KMS-11 (cell line): ENCODE data around the gene TRAK1.

Experiments used
- H2AFZ ChIP-seq: fragments of 200-600 bp; sonication (generic); 2 replicates; pipeline ENCODE4 v1.6.1; 2016; ENCODE audit warnings: antibody characterized with exemption, mixed run types, low read depth
- H3K27ac ChIP-seq: fragments of 200-600 bp; sonication (generic); 2 replicates; pipeline ENCODE4 v1.6.1; 2016; ENCODE audit warnings: mild to moderate bottlenecking, mixed run types
- H3K27me3 ChIP-seq: fragments of 200-600 bp; sonication (generic); 2 replicates; pipeline ENCODE4 v1.6.1; 2017; ENCODE audit warnings: mild to moderate bottlenecking, low read depth, mixed run types, moderate library complexity; ENCODE audit not compliant: insufficient read depth
- H3K36me3 ChIP-seq: fragments of 200-600 bp; sonication (generic); 2 replicates; pipeline ENCODE4 v1.6.1; 2017; ENCODE audit warnings: mild to moderate bottlenecking, mixed run types; ENCODE audit not compliant: insufficient read depth
- H3K4me1 ChIP-seq: fragments of 200-600 bp; sonication (generic); 2 replicates; pipeline ENCODE4 v1.6.1; 2016; ENCODE audit warnings: mild to moderate bottlenecking, low read depth, mixed run types; ENCODE audit not compliant: poor library complexity, severe bottlenecking
- H3K4me2 ChIP-seq: fragments of 200-600 bp; sonication (generic); 2 replicates; pipeline ENCODE4 v1.7.0; 2016; ENCODE audit warnings: mild to moderate bottlenecking, mixed run types
- H3K4me3 ChIP-seq: fragments of 200-600 bp; sonication (generic); IDR thresholded peaks from 2 replicates; pipeline ENCODE4 v1.6.1; 2017; ENCODE audit warnings: low read depth, low read length, mixed read lengths; ENCODE audit not compliant: insufficient read depth
- H3K79me2 ChIP-seq: fragments of 200-600 bp; sonication (generic); 2 replicates; pipeline ENCODE4 v1.6.1; 2016; ENCODE audit warnings: low read depth, mixed run types; ENCODE audit not compliant: insufficient read depth
- H3K9ac ChIP-seq: fragments of 200-600 bp; sonication (generic); 2 replicates; pipeline ENCODE4 v1.6.1; 2016; ENCODE audit warnings: mild to moderate bottlenecking, mixed run types
- H4K20me1 ChIP-seq: fragments of 200-600 bp; sonication (generic); 2 replicates; pipeline ENCODE4 v1.6.1; 2016; ENCODE audit warnings: mild to moderate bottlenecking, mixed run types; ENCODE audit not compliant: insufficient read depth
- CTCF ChIP-seq: fragments of 200-600 bp; sonication (generic); conservative IDR thresholded peaks from 2 replicates; pipeline ENCODE4 v1.6.1; 2017; ENCODE audit warnings: low read depth, mild to moderate bottlenecking, antibody characterized with exemption, low read length, moderate library complexity, mixed read lengths

TRAK1 gene

GRCh38 chr3:42184651-42185443 lies 93.7 kb downstream of the TRAK1 start:
- H3K27me3 ChIP-seq, result no peaks in the 10 kb centered on the region
- no peak for TF ChIP-seq CTCF
- H2AFZ ChIP-seq, result no peak overlapping the region
- H3K27ac ChIP-seq, result no peak overlapping the region
- H3K4me1 ChIP-seq, result peaks cover 8% of the 10 kb centered on the region
- no peak overlapping the region for H3K9ac ChIP-seq
- no peaks in the 10 kb centered on the region for H3K36me3 ChIP-seq
- H4K20me1 ChIP-seq, result no peaks in the 10 kb centered on the region
- H3K4me3 ChIP-seq, result no peak overlapping the region
- no peaks in the 10 kb centered on the region for H3K79me2 ChIP-seq
- no peak overlapping the region for H3K4me2 ChIP-seq

GRCh38 chr3:42187936-42188335 lies 96.8 kb downstream of the TRAK1 start:
- Histone ChIP-seq H4K20me1 (no peaks in the 10 kb centered on the region), H3K27ac (no peak overlapping the region)
- no peak for TF ChIP-seq CTCF

GRCh38 chr3:42188376-42188775 lies 97.2 kb downstream of the TRAK1 start:
- H3K36me3 ChIP-seq, result no peaks in the 10 kb centered on the region
- no peak for TF ChIP-seq CTCF

More at GRCh38 chr3:42187936-42188335, 96.8 kb downstream of the TRAK1 start:
- Histone ChIP-seq H3K79me2 (no peaks in the 10 kb centered on the region), H3K36me3 (no peaks in the 10 kb centered on the region), H3K9ac (no peak overlapping the region), H3K4me2 (no peak overlapping the region), H3K4me1 (peaks cover 30% of the 10 kb centered on the region), H3K27me3 (no peaks in the 10 kb centered on the region), H3K4me3 (no peak overlapping the region), H2AFZ (no peak overlapping the region)

GRCh38 chr3:42189001-42189460 lies 97.9 kb downstream of the TRAK1 start:
- H3K27me3 ChIP-seq, result no peaks in the 10 kb centered on the region
- peaks cover 41% of the 10 kb centered on the region for H3K4me1 ChIP-seq
- no peaks in the 10 kb centered on the region for H4K20me1 ChIP-seq
- H3K4me3 ChIP-seq, result no peak overlapping the region
- H3K27ac ChIP-seq, result no peak overlapping the region
- H3K9ac ChIP-seq, result no peak overlapping the region
- H3K79me2 ChIP-seq, result no peaks in the 10 kb centered on the region
- no peak for TF ChIP-seq CTCF
- H2AFZ ChIP-seq, result no peak overlapping the region
- H3K36me3 ChIP-seq, result no peaks in the 10 kb centered on the region
- H3K4me2 ChIP-seq, result no peak overlapping the region

More at GRCh38 chr3:42188376-42188775, 97.2 kb downstream of the TRAK1 start:
- H4K20me1 ChIP-seq, result no peaks in the 10 kb centered on the region
- H3K27me3 ChIP-seq, result no peaks in the 10 kb centered on the region
- H2AFZ ChIP-seq, result no peak overlapping the region
- no peak overlapping the region for H3K27ac ChIP-seq
- peaks cover 35% of the 10 kb centered on the region for H3K4me1 ChIP-seq
- no peak overlapping the region for H3K4me3 ChIP-seq
- no peak overlapping the region for H3K4me2 ChIP-seq
- H3K9ac ChIP-seq, result no peak overlapping the region
- H3K79me2 ChIP-seq, result no peaks in the 10 kb centered on the region
